Activated T-cell treated with anti-CD3 and anti-CD28 coated beads for 1 hour (primary cell): ENCODE measurements around the gene GNPAT.

ENCODE experiments used
- DNase-seq: peaks from one replicate; pipeline ENCODE4 v3.0.0-alpha.2; 2020; ENCODE audit warnings: low read depth

GNPAT gene

GRCh38 chr1:231242516-231243198 is 1.6 kb downstream of the GNPAT start:
- no peak for DNase-seq

- no peak for DNase-seq
Measured at GRCh38 chr1:231248778-231249177, 7.8 kb downstream of the GNPAT start.

DNA sequence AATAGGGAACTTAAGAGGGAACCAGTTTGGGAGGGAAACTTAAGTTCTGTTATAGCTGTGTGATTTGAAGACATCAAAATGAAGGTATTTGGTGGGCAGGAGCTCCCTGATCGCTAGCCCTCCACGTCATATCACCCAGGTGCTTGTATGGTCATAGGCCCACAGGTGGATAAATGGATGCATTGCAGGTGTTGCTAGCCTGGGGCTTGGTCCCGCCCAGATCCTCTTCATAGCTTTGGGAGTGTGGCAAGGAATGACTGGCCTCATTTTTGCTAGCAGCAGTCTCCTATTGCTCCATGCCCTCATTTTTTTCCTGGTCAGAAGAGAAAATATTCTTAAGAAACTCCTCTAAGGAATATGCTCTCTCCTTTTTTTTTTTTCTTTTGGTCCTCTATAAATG is 11.3 kb downstream of the GNPAT start:
- no peak for DNase-seq

- DNase-seq, result no peak
Measured at GRCh38 chr1:231260351-231260750, 19.3 kb downstream of the GNPAT start.

GRCh38 chr1:231264642-231265041 is 23.6 kb downstream of the GNPAT start:
- DNase-seq, result no peak

- no peak for DNase-seq
Measured at GRCh38 chr1:231265379-231265778, 24.4 kb downstream of the GNPAT start.

DNA sequence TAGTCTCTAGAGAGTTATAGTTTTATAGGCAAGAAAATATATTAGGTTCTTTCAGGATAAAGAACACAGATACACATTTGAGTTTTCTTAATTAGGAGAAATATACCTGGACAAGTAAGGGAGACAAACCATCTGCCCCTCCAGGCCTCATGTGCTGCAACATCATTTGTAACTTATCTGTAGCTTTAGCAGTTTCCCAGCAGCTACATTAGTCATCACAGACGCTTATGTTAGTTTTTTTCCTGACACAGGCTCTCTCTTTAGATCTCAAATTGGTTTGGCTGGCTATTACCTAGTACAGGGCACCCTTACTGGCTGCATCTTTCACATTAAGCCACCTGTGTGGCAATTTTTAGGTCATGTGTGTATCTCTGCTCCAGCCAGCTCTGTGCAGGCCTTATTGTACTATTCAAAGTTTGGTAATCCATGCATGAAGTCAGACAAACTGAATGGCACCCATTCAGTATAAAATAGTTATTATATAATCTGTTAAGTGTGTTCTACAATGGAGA is 25.9 kb downstream of the GNPAT start:
- no peak for DNase-seq

DNA sequence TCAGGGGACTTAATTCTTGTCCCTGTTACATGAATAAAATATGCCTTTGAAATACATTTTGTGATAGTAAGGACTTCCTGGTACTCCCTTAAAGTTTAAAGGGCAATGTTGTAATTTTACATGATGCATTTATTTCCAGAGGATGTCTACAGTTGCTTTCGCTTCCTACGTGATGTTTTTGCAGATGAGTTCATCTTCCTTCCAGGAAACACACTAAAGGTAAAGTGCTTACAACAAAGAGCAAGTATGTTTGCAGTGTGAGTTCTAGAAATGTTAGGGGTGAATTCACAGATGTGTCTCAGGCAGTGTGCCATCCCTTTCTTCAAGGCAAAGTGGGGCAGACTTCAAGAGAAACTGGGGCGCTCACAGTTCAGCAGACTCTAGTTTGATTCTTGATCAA is 31.2 kb downstream of the GNPAT start:
- DNase-seq, result no peak

DNA sequence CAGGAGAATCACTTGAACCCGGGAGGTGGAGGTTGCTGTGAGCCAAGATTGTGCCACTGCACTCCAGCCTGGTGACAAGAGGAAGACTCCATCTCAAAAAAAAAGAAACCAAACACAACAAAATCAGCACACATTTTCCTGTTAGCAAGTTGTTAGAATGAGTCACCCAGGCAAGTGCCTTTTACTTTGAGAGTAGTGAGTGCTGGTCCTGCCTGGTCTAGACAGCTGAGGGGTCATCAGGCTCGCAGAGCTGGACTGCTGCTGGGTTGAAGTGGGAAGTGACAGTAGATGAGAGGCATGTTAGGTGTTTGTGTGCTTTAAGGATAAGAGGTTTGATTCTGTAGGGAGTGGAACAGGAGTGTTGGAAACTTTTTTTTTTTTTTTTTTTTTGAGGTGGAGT is 31.9 kb downstream of the GNPAT start:
- no peak for DNase-seq

DNA sequence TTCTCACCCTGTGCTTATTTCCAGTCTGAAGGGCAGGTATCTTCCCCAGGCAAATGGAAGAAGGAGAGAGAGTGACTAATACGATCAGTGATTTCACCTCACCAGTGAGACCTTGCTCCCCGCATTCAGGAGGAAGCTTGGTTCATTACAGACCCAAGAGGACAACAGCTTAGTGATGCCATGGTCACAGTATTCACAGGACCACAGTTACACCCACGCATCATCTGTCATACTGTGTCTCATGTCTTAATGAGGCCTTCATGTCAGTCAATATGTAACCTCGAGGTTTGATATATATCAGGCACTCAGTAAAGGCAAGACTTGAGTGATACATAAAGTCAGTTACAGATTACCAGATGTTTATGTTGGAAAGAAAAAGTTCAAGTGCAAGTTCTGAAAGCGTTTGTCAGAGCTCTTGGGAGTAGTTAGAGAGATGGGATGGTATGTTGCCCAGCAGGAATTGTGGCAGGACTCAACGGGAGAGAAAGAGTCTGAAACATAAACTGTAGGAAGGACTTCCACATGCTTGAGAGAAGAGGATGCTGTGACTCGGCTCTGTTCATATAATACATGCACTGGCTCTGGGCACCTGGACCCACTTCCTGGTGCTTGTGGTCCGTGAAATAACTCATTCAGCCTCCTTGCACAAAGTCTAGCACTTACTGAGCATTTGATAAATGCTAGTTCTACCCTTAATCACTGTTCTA is 33.3 kb downstream of the GNPAT start:
- no peak for DNase-seq

- no peak for DNase-seq
Measured at GRCh38 chr1:231278100-231278790, 37.2 kb downstream of the GNPAT start.

GRCh38 chr1:231279081-231279480 is 38.1 kb downstream of the GNPAT start:
- DNase-seq, result no peak

GRCh38 chr1:231279683-231280082 is 38.7 kb downstream of the GNPAT start:
- no peak for DNase-seq

DNA sequence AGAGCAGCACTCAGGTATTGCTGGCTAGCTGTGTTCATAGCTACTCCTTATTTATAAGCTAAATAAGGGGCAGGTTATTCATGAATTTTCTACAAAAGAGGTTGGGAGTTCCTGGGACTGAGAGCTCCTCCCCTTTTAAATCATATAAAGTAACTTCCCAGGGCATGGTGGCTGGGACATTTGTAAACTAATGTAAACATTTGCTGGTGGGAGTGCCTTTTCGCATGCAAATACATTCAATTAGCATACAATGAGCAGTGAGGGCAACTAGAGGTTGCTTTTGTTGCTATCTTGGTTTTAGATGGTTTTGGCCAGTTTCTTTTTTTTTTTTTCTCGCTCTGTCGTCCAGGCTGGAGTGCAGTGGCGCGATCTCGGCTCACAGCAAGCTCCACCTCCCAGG is 43.4 kb downstream of the GNPAT start:
- no peak for DNase-seq

DNA sequence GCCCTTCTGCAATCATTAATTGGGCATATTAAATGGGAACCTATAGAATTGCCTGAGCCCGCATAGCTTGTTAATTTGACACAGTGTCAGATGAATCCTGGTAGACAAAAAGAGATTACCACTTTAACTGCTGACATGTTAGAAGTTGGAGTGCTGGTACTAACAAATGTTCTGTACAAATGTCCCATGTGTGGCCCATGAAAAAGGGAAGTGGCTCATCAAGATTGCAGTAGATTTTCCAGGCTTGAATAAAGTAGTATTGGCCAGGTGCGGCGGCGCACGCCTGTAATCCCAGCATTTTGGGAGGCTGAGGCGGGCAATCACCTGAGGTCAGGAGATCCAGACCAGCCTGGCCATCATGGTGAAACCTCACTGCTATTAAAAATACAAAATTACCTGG is 45.6 kb downstream of the GNPAT start:
- no peak for DNase-seq

DNA sequence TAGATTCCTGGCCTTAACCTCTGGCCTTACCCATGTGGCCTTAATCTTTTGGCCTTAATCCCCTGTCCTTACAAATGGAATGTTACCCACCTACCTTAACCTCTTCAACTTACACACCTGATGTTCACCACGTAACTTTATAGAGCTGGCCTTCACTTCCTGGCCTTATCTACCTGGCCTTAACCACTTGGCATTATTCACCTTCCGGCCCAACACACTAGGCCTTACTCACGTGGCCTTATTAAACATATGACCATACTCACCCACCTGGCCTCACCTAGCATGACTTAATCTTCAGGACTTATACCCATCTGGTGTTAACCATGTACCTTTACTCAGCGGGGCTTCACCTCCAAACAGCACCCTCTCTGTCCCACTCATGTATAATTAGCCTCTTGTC is 54.9 kb downstream of the GNPAT start:
- DNase-seq, result no peak

DNA sequence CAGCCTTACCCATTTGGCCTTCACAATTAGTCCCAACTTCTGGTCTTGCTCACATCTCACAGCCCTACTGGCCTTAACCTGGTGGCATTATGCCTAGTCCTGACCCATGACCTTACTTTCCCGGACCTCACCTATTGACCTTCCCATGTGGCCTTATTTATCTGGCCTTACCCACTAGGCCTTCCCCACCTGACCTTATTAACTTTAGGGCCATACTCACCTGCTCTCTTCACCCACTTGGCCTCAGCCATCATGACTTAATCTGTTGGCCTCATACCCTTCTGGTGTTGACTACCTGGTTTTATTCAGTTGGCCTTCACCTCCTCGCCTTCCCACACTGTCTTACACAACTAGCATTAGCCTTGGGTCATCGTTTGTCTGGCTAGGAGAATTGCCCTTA is 61.0 kb downstream of the GNPAT start:
- no peak for DNase-seq

GRCh38 chr1:231310391-231310934 is 69.5 kb downstream of the GNPAT start:
- no peak for DNase-seq

GRCh38 chr1:231311720-231312431 is 70.9 kb downstream of the GNPAT start:
- no peak for DNase-seq

- DNase-seq, result no peak
Measured at GRCh38 chr1:231312432-231312788, 71.4 kb downstream of the GNPAT start.

GRCh38 chr1:231313661-231314060 is 72.6 kb downstream of the GNPAT start:
- no peak for DNase-seq

DNA sequence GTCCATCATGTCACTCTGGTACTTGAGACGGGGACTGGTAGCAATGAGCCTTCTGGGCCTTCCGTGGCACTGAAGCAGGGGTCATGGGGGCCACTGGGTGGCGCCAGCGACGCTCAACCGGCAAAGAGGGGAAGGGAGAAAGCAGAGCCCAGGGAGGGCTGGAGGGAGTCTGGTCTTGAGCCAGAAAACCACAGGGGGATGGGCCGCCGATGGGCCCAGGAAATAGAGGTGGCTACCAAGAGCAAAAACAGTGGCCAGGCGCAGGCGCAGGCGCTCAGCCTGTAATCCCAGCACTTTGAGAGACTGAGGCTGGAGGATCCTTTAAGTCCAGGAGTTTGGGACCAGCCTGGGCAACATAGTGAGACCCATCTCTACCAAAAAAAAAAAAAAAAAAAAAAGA is 74.9 kb downstream of the GNPAT start:
- DNase-seq, result peak; percentile 31
